Stimulated activated CD8-positive, alpha-beta memory T cell treated with anti-CD3 and anti-CD28 coated beads, Interleukin-15, amount 100 ng/mL, for 1 hour (primary cell): Measurements from ENCODE around the gene ARMH1.

Experiments used
- DNase-seq: peaks from one replicate; pipeline ENCODE4 v3.0.0-alpha.2; 2020; ENCODE audit warnings: low read depth

ARMH1 gene

DNA sequence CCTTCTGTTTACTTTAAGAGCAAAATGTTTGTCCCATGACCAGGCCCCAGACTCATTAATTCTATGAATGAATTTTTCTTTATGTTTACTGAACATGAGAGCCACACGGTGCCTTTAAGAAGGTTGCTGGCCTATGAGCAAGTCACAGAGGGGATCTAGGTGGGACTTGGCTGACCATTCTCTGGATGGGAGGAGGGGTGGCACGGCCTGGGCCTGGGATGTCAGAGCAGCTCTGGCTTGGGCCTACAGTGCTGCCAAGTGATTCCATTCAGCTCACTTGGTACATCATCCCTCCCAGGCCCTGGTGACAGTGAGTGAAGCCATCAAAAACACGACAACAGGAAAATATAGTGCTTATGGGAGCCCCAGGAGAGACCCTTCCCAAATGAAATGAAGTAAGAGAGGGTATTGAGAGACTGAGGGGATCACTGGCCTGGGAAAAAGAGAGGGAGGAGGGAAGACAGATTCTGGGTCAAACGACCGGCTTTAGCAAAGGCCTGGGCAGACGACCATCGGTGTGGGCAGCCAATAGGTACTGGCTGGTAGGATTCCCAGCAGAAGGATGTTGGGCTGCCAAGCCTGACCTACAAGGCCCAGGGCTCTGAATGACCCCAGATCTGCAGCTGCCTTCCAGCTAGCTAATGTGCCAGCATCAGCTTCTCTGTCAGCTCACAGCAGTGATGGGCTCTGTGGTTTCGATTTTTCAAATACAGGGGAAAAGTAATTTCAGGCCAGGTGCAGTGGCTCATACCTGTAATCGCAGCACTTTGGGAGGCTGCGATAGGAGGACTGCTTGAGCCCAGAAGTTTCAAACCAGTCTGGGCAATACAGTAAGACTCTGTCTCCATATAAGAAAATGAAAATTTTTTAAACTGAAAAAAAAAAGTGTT is 3.5 kb upstream of the ARMH1 start:
- DNase-seq, result no peak

GRCh38 chr1:44672254-44672955 is 2.1 kb upstream of the ARMH1 start:
- DNase-seq, result no peak

- no peak for DNase-seq
Measured at GRCh38 chr1:44672961-44673674, 1.4 kb upstream of the ARMH1 start.

DNA sequence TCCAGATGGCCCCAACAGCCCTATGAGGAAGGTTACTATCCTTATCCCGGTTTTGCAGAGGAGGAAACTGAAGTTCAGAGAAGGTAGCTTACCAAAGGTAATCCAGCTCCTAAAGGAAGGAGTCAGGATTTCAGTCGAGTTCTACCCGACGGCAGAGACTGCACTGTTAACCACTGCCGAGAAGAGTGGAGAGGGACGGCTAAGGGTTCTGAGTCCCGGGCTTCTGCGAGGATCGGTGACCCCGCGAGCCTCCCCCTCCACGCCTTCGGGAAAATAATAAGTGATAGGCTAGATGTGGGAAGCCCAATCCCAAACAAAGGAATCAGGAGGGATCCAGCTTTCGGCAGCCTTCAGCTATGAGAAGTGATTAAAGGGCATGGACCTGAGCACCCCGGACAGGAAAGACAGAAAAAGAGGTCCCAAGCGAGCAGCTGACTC is 820 bp upstream of the ARMH1 start:
- no peak for DNase-seq

DNA sequence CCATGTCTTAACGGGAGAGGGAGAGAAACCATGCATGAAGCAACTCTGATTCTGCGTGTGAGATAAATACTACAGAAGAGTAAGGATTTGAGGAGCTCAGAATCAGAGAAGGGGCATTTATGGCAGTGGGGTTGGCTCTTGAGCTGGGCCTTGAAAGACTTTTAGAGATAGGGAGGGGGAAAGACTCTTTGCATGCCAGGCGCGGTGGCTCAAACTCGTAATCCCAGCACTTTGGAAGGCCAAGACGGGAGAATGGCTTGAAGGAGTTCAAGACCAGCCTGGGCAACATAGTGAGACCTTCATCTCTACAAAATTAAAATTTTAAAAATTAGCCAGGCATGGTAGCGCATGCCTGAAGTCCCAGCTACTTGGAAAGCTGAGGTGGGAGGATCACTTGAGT is 672 bp downstream of the ARMH1 start:
- no peak for DNase-seq

DNA sequence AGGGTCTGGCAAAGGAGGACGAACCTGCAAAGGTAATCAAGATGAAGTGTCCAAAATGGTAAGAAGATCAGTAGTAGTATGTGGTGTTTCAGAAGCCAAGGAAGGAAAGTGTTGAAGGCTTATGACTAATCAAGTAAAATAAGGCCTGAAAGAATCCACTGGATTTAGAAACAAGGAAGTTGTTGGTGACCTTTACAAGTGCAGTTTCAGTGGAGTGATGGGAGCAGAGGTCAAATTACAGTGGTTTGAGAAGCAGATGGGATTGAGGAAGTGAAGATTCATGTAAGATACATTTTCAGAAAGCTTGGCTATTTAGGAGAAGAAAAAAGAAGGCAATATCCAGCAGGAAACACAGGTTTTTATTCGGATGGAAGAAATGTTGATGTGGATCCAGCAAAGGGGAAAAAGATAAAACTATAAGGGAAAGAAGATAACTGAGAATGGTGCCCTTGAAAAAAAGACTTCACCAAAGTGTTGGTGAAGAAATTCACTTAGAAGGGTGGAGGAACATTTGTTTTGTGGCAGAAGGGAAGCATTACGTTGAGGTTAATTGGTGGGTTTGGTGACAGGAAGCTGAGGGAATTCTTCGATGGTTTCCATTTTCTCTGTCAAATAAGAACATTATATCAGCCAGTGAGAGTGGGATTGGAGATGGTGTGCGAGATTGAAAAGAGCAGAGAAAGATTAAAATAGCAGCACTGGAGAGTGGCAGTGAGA is 2.1 kb downstream of the ARMH1 start:
- DNase-seq, result no peak

GRCh38 chr1:44677201-44677766 is 2.8 kb downstream of the ARMH1 start:
- no peak for DNase-seq

DNA sequence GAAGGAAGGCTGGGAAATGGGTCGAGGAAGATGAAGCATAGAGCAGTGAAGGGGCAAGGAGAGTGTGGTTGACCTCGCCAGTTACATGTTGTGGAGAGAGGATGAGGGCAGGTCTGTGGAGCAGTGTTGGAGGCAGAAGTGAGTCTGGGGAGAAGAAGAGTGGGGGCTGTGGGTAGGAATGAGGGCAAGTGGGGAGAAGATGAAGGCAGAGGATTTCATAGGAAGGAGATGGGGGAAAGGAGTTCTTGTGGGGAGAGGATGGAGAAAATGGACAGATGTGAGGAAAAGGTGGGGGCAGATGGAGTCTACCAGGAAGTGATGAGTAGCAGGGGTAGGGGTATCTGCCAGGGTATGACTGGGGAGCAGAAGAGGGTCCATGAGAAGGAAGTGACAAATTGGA is 3.6 kb downstream of the ARMH1 start:
- DNase-seq, result no peak

DNA sequence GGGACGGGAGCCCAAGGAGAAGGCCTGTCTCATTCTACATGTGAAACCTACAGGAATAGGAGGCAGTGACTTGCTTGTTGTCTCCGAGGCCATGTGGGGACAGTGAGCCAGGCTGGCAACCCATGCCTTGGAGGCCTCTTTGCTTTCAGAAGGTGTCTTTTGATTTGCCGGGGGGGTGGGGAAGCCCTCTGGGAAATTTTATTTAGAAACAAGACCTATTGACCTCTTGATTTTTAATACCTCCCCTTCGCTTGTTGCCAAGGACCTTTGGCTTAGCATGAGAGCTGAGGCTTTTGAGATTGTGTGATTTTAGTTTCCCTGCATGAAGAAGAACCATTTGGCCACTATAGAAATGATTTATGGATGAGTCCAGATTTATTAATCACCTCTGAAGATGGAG is 4.1 kb downstream of the ARMH1 start:
- DNase-seq, result no peak

- no peak for DNase-seq
Measured at GRCh38 chr1:44679468-44679867, 5.0 kb downstream of the ARMH1 start.

DNA sequence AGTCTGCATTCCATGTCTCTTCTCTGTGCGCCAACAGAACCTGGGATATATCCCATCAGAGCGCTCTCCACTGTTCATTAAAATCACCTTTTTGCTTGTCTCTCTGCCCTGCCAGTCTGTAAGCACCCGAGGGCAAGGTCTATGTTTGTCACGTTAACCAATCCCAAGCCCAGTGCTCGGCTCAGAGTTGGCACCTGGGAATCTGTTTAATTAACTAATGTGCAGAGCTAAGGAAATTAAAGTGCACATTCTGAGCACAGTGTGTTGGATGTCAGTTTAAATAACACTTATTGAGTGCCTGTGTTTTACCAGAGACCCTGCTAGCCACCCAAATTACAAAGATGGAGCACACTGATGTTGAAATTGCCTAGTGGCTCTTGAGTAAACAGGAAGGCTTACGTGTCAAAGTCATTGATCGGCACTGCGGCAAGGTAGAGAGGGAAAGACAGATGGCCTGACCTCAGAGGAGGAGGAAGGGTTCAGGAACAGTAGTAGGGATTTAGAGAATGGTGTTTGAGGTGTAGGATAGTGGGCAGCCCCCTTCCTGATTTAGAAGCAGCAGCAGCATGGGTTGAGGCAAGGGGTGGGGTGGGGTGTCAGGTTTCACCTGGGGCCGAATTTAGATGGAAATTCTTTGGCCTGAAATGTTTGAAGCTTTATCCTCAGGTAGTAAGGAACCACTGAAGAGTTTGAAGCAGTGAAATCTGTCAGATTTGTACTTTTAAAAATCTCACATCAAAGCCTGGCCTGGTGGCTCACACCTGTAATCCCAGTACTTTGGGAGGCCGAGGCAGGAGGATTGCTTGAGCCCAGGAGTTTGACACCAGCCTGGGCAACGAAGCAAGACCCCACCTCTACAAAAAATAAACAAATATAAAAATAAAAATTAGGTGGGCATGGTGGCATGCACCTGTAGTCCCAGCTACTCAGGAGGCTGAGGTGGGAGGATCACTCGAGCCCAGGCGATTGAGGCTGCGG is 7.7 kb downstream of the ARMH1 start:
- DNase-seq, result no peak

DNA sequence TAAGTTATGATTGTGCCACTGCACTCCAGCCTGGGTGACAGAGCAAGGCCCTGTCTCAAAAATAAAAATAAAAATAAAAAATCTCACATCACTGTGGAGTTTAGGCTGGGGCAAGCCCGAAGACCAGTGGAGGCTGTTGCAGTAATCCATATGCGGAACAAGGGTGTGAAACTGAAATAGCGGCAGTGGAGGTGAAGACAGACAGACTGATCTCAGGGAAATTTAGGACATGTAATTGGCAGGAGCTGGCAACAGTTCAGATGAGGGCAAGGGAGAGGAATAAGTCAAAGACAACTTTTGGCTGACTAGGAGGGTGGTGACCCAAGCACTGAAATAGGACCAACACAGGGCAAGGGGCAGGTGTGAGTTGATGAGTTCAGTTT is 8.4 kb downstream of the ARMH1 start:
- DNase-seq, result no peak

GRCh38 chr1:44684525-44684924 is 10.0 kb downstream of the ARMH1 start:
- no peak for DNase-seq

- no peak for DNase-seq
Measured at GRCh38 chr1:44685218-44685617, 10.7 kb downstream of the ARMH1 start.

- no peak for DNase-seq
Measured at GRCh38 chr1:44685881-44686280, 11.4 kb downstream of the ARMH1 start.

DNA sequence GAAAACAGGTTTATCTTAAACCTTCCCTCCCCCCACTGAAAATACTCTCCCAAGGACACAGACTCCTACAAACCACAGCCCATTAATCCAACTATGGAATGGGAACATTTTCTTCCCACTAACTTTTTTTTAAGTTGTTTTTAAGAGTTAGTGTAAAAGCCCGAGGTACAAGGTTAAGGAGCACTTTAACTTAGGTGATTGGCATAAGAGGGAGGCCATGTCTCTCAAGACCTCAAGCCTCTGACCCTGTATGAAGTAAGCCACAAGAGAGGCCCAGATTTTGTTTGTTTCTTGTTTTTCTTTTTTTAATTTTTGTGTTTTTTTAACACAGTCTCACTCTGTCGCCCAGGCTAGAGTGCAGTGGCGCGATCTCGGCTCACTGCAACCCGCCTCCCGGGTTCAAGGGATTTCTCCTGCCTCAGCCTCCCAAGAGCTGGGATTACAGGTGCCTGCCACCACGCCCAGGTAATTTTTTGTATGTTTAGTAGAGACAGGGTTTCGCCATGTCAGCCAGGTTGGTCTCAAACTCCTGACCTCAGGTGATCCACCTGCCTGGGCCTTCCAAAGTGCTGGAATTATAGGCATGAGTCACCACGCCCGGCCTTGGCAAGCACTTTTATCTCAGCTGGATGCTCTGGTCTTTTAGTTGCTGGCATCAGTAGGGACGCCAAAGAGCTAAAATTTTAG is 14.4 kb downstream of the ARMH1 start:
- DNase-seq, result no peak

DNA sequence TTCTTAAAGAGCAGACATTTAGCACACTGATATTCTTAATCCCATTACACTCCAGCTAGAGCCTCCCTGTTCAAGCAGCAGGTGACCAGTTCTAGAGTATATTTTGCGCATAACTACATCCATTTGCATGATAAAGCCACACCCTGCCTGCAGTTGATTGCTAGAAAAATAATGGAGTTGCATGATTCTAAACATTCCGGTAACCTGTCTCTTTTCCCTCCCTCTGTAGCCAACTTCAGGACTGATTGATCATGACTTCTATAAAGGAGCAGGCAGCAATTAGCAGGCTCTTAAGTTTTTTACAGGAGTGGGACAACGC is 14.9 kb downstream of the ARMH1 start:
- DNase-seq, result no peak

DNA sequence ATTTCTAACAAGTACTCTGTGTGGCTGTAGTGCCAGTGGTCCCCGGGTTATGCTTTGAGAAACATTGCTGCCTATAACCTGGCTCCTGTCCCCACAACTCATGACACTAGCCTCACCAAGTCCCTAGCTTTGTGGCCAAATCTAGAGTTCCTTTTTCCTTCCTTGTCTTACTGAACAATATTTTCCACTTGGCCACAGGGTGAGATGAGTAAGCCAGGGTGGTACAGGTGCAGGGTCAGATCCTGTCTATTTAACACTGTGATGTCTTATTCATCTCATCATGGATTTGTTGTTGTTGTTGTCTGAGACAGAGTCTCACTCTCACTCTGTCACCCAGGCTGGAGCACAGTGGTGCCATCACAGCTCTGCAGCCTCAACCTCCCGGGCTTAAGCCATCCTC is 18.6 kb downstream of the ARMH1 start:
- no peak for DNase-seq

GRCh38 chr1:44693900-44694299 is 19.4 kb downstream of the ARMH1 start:
- no peak for DNase-seq

- DNase-seq, result no peak
Measured at GRCh38 chr1:44694863-44695478, 20.5 kb downstream of the ARMH1 start.
